ENCODE data around the gene LRRTM4.

LRRTM4 gene

DNA sequence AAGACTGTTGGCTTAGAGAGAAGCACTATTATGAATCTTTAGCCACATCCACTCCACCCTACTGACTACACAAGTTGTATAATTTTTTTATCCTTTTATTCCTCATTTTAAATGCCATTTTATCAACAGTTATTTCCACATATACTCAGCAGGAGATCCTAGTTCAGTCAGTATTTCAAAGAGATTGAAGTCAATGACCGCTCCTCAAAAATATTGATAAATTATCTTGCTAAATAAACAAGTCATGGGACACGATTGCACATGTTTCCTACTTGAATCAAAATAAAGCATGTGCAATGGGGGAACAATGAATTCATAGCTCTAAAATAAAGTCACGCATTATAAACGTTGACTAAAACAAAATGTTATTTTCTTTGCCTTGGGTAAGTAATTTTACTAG, 496.5 kb downstream of the LRRTM4 start:
- TF ChIP-seq, protein P1, sequence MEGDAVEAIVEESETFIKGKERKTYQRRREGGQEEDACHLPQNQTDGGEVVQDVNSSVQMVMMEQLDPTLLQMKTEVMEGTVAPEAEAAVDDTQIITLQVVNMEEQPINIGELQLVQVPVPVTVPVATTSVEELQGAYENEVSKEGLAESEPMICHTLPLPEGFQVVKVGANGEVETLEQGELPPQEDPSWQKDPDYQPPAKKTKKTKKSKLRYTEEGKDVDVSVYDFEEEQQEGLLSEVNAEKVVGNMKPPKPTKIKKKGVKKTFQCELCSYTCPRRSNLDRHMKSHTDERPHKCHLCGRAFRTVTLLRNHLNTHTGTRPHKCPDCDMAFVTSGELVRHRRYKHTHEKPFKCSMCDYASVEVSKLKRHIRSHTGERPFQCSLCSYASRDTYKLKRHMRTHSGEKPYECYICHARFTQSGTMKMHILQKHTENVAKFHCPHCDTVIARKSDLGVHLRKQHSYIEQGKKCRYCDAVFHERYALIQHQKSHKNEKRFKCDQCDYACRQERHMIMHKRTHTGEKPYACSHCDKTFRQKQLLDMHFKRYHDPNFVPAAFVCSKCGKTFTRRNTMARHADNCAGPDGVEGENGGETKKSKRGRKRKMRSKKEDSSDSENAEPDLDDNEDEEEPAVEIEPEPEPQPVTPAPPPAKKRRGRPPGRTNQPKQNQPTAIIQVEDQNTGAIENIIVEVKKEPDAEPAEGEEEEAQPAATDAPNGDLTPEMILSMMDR (IDR thresholded peaks at IDR 0.05; ENCODE audit: extremely low read depth, insufficient read depth, missing control alignments): no peak
- no peak for DNase-seq (ENCODE audit: low spot score)
- in situ Hi-C loops (cut with MboI; ENCODE audit: low pct_unique_long_range_greater_than_20kb, low sequenced_read_pairs, unreplicated experiment): no loop called here

DNA sequence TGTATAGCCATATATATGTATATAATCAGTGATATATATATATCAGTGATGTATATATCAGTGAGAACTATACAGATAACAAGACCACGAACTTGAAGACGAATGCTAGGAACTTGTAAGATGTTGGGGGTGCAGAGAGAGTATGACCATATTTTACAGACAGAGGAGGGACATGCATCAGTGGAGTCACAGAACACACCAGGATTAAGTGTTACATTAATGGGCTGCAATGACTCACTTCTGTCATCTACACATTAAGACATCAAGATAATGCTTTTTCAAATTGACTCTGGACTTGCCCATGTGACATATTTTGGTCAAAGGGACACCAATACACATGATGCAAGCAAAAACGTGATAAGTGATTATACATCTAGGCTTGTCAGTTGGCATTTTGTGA, 501.0 kb downstream of the LRRTM4 start:
- DNase-seq (ENCODE audit: low spot score): no peak
- in situ Hi-C loops (cut with MboI; ENCODE audit: low pct_unique_long_range_greater_than_20kb, low sequenced_read_pairs, unreplicated experiment): no loop called here
- TF ChIP-seq, protein P1 (IDR thresholded peaks at IDR 0.05; ENCODE audit: extremely low read depth, insufficient read depth, missing control alignments): no peak

DNA sequence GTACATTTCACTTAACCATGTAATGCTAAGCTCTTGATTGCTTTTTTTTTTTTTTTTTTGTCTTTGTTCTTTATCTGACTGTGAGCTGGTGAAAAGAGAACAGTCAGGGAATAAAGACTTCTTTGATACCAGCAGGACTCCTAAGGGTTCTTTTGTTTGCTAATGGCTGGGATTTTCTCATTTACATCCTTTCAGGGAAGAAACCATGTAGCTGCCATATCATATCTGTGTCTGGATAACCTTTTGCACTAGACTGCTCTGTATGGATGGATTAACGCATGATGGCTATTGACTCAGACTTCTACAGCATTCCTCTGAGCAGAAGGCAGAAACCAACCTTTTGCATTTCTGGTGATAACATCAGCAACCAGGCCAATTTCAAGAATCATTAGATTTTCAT, 504.0 kb downstream of the LRRTM4 start:
- in situ Hi-C loops (cut with MboI; ENCODE audit: low pct_unique_long_range_greater_than_20kb, low sequenced_read_pairs, unreplicated experiment): no loop called here
- TF ChIP-seq, protein P1 (IDR thresholded peaks at IDR 0.05; ENCODE audit: extremely low read depth, insufficient read depth, missing control alignments): no peak
- DNase-seq (ENCODE audit: low spot score): no peak

- in situ Hi-C loops (cut with MboI; ENCODE audit: low pct_unique_long_range_greater_than_20kb, low sequenced_read_pairs, unreplicated experiment): no loop called here
- no peak for DNase-seq (ENCODE audit: low spot score)
- TF ChIP-seq, protein P1 (IDR thresholded peaks at IDR 0.05; ENCODE audit: extremely low read depth, insufficient read depth, missing control alignments): no peak
These were observed 504.8 kb downstream of the LRRTM4 start for GRCh38 chr2:77017355-77017745.

- no peak for DNase-seq (ENCODE audit: low spot score)
- TF ChIP-seq, protein P1 (IDR thresholded peaks at IDR 0.05; ENCODE audit: extremely low read depth, insufficient read depth, missing control alignments): no peak
- in situ Hi-C loops (cut with MboI; ENCODE audit: low pct_unique_long_range_greater_than_20kb, low sequenced_read_pairs, unreplicated experiment): no loop called here
These were observed 505.5 kb downstream of the LRRTM4 start for GRCh38 chr2:77016443-77017354.

DNA sequence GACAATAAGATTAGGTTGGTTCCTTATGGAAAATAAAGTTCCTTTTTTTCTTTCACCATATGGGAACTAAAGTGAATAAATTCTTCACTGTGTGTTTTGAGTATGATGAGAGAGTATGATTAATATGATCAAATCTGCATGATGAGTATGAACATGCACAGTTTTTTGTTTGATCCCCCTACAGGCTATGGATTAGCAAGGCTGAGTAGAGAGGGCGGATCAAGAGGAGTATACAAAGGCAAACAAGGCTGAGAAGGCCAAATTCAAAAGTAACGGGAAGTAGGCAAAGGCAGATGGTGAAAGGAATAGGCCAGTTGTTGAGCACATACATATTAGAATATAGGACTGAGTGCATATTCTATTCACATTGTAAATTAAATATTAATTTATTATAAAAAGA, 508.2 kb downstream of the LRRTM4 start:
- no peak for DNase-seq (ENCODE audit: low spot score)
- in situ Hi-C loops (cut with MboI; ENCODE audit: low pct_unique_long_range_greater_than_20kb, low sequenced_read_pairs, unreplicated experiment): no loop called here
- TF ChIP-seq, protein P1 (IDR thresholded peaks at IDR 0.05; ENCODE audit: extremely low read depth, insufficient read depth, missing control alignments): no peak
